Erythroblast (primary cell): ENCODE data around the gene APBB3.

Experiments used
- GATA1 ChIP-seq: IDR thresholded peaks from 2 replicates; pipeline ENCODE4 v1.6.1; 2011; ENCODE audit warnings: low read depth, mild to moderate bottlenecking, control low read depth, low read length, moderate library complexity
- POLR2A ChIP-seq: IDR thresholded peaks from 2 replicates; pipeline ENCODE4 v1.6.1; 2011; ENCODE audit warnings: mild to moderate bottlenecking, low read length

- TF ChIP-seq GATA1 (no peak), POLR2A (no peak)
These were observed 4.2 kb upstream of the APBB3 start for GRCh38 chr5:140568443-140569063.
